HG03521 (cell line): ENCODE measurements around the gene LSS.
"Not testable (repeated sequence)": the region's sequence is repeated elsewhere in the genome, so short reads cannot be mapped to it uniquely, and the experiment has no call there.

ENCODE experiments used
- ATAC-seq: cut with Tn5 transposase; IDR thresholded peaks from one replicate; pipeline ENCODE4 v1.9.1; 2021; ENCODE audit warnings: mild to moderate bottlenecking, moderate library complexity; ENCODE audit not compliant: unreplicated experiment

The LSS gene

GRCh38 chr21:46206163-46207005, 22.2 kb downstream of the LSS start:
- ATAC-seq: no peak

DNA sequence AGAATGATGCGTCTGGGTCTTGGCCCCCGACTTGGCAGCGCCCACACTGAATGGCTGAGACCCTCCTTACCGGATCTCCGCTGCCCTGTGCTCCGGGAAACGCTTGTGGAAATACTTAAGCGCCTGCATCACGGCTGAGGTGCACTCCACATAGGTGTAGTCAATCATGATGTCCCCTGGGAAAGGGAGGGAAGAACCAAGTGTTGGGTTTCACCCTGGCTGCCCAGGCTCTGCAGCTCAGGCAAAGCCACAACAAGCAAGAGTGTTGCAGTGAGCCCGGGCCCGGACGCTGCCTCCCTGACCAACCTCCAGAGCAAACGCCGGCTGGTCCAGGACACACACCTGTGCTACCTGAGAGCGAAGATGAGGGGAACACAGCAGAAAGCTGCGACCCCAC, 22.8 kb downstream of the LSS start:
- ATAC-seq: no peak

DNA sequence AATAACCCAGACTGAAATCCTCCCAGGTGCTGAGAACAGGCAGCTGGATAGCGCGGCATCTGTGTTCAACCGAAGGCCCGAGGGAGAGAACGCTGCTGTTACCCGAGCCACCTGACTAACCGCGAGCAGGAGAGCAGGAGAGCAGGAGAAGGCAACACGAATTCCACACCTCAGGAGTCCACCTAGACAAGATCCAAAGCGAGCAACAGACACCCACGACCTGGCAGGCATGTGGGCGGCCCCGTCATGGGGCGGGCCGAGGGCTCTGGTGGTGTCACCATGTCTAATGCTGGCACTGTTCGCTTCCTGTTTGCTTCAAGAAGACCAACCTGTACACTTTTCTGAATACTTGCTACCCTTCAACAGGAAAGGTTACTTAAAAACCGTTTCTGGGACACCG, 23.4 kb downstream of the LSS start:
- no peak for ATAC-seq

DNA sequence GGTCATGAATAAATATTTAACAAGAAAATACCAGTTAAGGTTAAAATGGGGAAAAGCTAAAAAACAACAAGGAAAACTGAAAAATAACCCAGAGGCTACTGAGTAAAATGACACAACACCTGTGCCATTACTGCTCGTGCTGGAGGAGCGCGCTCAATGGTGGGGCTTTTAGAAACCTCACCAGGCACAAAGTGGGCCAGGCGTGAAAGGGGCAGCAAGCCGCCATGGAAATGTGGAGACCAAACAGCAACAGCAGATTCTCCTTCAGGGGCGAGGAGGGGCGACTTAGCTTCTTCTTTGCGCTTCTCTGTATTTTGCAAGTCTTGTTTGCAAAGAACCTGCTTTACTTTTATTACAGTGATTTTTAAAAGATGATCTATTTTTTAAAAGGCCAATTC, 25.4 kb downstream of the LSS start:
- no peak for ATAC-seq

GRCh38 chr21:46202592-46203202, 25.9 kb downstream of the LSS start:
- ATAC-seq: no peak

DNA sequence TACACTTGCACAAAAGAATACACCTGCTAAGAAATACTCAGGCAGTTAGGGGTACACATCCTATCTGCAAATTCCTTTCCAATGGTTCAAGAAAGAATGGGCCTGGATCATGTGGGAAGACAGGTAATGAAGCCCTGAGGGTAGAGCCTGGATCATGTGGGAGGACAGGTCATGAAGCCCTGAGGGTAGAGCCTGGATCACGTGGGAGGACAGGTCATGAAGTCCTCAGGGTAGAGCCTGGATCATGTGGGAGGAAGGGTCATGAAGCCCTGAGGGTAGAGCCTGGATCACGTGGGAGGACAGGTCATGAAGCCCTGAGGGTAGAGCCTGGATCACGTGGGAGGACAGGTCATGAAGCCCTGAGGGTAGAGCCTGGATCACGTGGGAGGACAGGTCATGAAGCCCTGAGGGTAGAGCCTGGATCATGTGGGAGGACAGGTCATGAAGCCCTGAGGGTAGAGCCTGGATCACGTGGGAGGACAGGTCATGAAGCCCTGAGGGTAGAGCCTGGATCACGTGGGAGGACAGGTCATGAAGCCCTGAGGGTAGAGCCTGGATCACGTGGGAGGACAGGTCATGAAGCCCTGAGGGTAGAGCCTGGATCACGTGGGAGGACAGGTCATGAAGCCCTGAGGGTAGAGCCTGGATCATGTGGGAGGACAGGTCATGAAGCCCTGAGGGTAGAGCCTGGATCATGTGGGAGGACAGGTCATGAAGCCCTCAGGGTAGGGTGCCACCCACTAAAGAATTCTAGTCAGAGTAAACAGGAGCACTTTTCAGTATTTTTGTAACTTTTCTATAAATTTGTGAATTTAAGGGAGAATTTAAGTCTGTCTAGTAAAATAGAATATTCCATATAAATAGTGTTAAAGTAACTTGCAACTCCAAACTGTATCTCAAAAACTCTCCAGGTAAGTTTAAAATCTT, 27.4 kb downstream of the LSS start:
- not testable (repeated sequence) for ATAC-seq

GRCh38 chr21:46199436-46200373, 28.9 kb downstream of the LSS start:
- no peak for ATAC-seq

DNA sequence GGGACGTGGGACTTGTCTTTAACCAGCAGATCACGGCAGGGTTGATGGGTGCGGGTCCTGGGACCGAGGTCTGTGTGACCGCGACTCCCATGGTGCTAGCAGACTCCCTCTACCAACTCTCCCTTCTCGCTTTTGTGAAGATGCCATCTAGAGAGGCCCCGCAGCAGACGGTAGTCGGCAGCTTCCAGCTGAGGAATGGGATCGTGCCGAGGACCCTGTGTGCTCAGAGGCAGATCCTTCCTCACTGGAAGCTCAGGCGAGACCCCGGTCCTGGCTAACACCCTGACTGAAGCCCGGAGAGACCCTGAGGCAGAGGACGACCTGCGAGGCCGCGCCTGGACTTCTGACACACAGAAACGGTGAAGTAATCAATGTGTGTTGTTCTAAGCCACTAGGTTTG, 31.8 kb downstream of the LSS start:
- ATAC-seq: no peak

GRCh38 chr21:46195595-46196195, 32.9 kb downstream of the LSS start:
- no peak for ATAC-seq

DNA sequence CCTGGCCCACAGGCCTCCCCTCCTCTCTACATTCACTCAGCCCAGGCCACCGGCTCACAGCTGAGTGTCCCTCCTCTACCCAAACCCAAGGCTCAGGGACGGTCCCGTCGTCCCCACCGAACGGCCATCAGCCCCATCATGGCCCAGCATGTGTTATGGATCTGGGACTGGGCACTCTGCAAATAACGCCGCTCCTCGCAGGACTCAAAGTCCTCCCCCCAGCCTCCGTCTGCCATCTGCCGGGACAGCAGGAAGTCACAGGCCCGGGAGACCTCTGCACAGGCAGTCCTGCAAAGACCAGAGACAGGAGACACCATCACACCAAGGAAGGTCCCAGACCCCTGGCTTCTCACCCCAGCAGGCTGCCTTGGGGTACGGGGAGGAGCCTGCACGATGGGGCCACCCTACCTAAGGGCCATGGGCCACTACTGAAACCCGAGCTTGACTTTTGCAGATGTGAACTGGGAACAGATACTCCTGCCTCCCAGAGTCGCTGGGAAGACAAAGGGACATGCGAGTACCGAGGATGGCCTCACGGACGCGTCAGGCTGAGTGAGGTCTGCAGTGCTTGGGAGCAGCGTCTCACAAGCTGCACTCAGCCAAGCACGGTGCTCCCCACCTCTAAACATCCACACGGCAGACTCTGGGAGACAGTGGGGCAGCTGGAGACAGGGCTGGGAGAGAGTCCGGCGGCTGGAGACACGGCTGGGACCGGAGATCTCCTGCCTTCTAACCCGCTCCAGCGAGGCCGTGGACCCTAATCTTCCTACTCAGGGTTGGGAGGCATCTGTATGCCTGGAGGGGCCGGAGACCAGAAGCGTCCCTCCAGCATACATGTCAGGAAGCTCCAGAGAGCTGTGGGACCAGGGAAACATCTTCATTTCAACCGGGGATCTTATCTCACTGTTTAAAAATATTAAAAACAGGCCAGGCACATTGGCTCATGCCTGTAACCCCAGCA, 33.9 kb downstream of the LSS start:
- no peak for ATAC-seq

GRCh38 chr21:46193829-46194373, 34.7 kb downstream of the LSS start:
- ATAC-seq: no peak

DNA sequence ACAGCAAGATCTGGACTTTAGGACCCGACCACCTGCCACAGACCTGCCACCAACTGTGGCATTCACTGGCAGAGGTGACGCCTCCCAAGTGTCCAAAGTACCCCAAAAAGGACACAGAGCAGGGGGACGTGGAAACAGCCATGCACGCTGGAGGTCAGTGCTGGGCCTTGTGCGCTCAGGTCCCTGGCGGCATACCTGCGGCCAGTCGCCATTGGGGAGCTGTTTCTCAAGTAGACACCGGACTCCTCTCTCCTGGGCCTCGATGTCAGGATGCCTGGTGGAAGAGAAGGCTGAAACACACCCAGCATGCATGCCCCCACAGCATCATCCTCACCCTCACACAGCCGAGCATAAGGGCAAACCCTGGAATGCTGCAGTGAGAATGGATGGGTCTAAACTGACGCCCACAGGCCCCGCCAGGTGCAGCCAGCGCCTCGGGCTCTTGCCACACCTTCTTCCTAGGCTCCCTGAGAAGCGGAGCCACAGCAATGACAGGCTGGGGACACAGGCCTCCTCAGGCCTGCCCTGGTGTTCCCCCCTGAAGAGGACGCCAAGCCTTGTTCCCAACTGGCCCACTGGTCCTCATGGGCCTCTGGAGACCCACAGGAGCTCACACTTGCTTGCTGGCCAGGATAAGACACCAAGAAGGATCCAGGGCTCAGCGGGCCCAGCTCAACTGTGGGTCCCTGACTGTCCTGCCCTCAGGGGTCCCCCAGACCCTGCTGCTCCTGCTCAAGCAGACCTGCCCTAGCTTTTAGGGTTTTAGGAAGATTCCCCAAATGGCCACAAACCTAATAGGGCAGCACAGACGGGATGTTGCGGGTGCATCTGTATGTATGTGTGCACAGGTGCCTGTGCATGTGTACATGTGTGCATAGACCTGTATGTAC, 36.6 kb downstream of the LSS start:
- ATAC-seq: no peak

- no peak for ATAC-seq
Measured at GRCh38 chr21:46191257-46191685, 37.3 kb downstream of the LSS start.

GRCh38 chr21:46190491-46191131, 38.0 kb downstream of the LSS start:
- ATAC-seq: no peak

DNA sequence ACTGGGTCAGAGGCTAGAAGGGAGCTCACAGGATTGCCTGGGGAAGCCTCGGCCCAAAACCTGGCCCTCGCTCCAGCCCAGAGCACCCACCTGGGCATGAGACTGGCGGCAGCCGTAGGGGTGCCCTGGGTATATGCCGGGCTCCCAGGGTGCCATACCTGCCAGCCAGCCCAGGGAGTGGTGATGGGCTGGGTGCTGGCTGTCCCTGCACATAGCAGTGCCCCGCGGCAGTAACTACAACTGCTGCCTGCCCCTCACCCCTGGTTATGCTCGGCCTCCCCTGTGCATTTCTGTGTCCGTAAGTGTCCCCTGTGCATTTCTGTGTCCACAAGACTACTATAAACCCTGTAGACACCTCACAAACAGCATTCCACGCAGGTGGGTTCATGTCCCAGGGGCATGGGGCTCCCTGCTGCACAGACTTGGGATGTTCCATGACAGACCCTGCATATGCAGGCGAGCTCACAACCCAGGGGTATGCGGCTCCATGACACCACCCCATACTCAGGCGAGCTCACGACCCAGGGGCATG, 38.5 kb downstream of the LSS start:
- ATAC-seq: no peak

DNA sequence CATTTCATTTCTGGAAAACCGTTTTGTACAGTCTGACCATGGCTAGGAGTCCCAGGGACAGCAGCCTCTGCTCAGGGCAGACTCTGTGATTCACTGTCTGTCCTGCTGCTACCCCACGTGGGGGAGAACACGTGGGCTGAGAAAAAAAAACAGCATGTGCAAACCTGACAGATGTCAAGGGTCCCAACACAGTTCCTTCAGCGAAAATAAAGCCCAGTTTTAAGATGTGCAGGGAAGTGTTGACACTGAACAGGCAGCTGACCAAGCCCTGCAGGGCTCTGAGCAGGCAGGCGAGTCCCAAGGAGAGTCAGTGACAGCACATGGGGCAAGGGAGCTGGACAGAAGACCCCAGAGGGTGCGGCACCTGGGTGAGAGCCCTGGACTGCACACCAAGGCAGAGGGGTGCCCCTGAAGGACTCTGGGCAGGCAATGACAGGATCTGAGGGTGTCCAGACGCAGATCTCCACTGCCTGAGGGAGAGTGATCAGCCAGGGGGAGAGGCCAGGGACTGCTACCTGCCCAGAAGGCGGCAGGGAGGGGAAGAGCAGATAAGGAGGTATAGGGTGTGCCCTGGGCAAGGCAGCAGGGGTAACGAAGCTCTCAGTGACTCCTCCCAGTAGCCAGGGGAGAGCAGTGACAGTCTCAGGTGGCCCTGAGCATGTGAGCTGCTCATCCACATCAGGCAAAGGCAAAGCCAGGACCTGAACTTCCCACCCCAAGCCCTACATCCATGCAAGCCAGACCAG, 39.2 kb downstream of the LSS start:
- no peak for ATAC-seq
